Endodermal cell (in vitro differentiated cells): ENCODE measurements around the gene IRF2BP1. TPM values are rescaled to one million over a fixed set of nuclear protein-coding genes. Genes with fewer than 3 reads are reported as not detected.

Experiments
- DNase-seq: peaks from one replicate; pipeline ENCODE4 v3.0.0-alpha.2; 2017
- H3K27ac ChIP-seq: 2 replicates; pipeline ENCODE4 v1.5.1; 2013; ENCODE audit warnings: mild to moderate bottlenecking, low read depth, low read length, moderate library complexity
- H3K27me3 ChIP-seq: 2 replicates; pipeline ENCODE4 v1.6.1; 2013; ENCODE audit warnings: mild to moderate bottlenecking, low read length, moderate library complexity; ENCODE audit not compliant: insufficient read depth, control insufficient read depth, poor library complexity, severe bottlenecking
- H3K36me3 ChIP-seq: 2 replicates; pipeline ENCODE4 v1.7.0; 2013; ENCODE audit warnings: mild to moderate bottlenecking, low read length, moderate library complexity; ENCODE audit not compliant: control insufficient read depth, insufficient read depth
- H3K4me1 ChIP-seq: one replicate; pipeline ENCODE4 v1.7.0; 2013; ENCODE audit warnings: low read length; ENCODE audit not compliant: control insufficient read depth, insufficient read depth
- H3K4me3 ChIP-seq: 2 replicates; pipeline ENCODE4 v1.5.1; 2013; ENCODE audit warnings: mild to moderate bottlenecking, low read length, moderate library complexity
- H3K9ac ChIP-seq: 2 replicates; pipeline ENCODE4 v1.6.1; 2013; ENCODE audit warnings: mild to moderate bottlenecking, low read length, moderate library complexity; ENCODE audit not compliant: poor library complexity, severe bottlenecking; ENCODE audit errors: extremely low read depth
- H3K9me3 ChIP-seq: 2 replicates; pipeline ENCODE4 v1.6.1; 2013; ENCODE audit warnings: mild to moderate bottlenecking, low read length, moderate library complexity; ENCODE audit not compliant: control insufficient read depth
- H3K27ac Mint-ChIP-seq: 2 replicates; pipeline ENCODE4 v1.8.0; 2020; ENCODE audit warnings: mixed read lengths
- H3K27me3 Mint-ChIP-seq: 2 replicates; pipeline ENCODE4 v1.8.0; 2021; ENCODE audit warnings: mild to moderate bottlenecking, mixed read lengths; ENCODE audit not compliant: insufficient read depth
- H3K36me3 Mint-ChIP-seq: 2 replicates; pipeline ENCODE4 v1.8.0; 2020; ENCODE audit warnings: low read depth, mixed read lengths
- H3K4me1 Mint-ChIP-seq: 2 replicates; pipeline ENCODE4 v1.8.0; 2020; ENCODE audit warnings: mixed read lengths
- H3K4me3 Mint-ChIP-seq: 2 replicates; pipeline ENCODE4 v1.8.0; 2020; ENCODE audit warnings: mild to moderate bottlenecking, moderate library complexity, mixed read lengths
- H3K9me3 Mint-ChIP-seq: 2 replicates; pipeline ENCODE4 v1.8.0; 2020; ENCODE audit warnings: mild to moderate bottlenecking, mixed read lengths
- CTCF ChIP-seq: fragments of 200-600 bp; sonication (generic); conservative IDR thresholded peaks from 2 replicates; pipeline ENCODE4 v1.5.0; 2021; ENCODE audit warnings: antibody characterized with exemption, mild to moderate bottlenecking
- WGBS, 2 experiments: methylation state at CpG; one replicate each; pipeline versions ENCODE4 v1.1.5 to v1.1.7; 2013; ENCODE audit warnings: missing lambda C conversion rate in 2 of 2, mixed read lengths in 1 of 2; ENCODE audit not compliant: insufficient coverage in 1 of 2, insufficient read length in 1 of 2; 5-methylcytosine and 5-hydroxymethylcytosine counted together
- total RNA-seq, 2 donors: library from RNA; stranded (reverse); fragmentation: NEBNext Ultra II Directional in 1 of 2; extraction: Animal tissue kit (Norgen Biotek cat#: 25700) in 1 of 2; gene quantifications; 2 replicates in 1 of 2; 3 replicates in 1 of 2; pipeline ENCODE4 v1.2.1, GENCODE V29; 2021

The IRF2BP1 gene
- total RNA-seq, 2 donors from 2014 or later, result 23.8 to 30.3 TPM

GRCh38 chr19:45933759-45934158 is 47.8 kb upstream of the IRF2BP1 start:
- no peak for DNase-seq
- Mint-ChIP-seq H3K27ac (no peak overlapping the region), H3K9me3 (no peaks in the 10 kb centered on the region), H3K27me3 (peaks cover 84% of the 10 kb centered on the region), H3K4me3 (no peak overlapping the region), H3K4me1 (no peaks in the 10 kb centered on the region), H3K36me3 (no peaks in the 10 kb centered on the region)
- no peaks in the 10 kb centered on the region for H3K4me1 ChIP-seq
- no peak overlapping the region for H3K4me3 ChIP-seq
- no peak for TF ChIP-seq CTCF
- H3K27ac ChIP-seq, result no peak overlapping the region
- H3K9ac ChIP-seq, result no peak overlapping the region
- peaks cover 18% of the 10 kb centered on the region for H3K27me3 ChIP-seq
- 73 to 80% methylated on average over 3 to 9 of the region's 9 CpGs for WGBS, 2 experiments
- H3K36me3 ChIP-seq, result no peaks in the 10 kb centered on the region
- no peaks in the 10 kb centered on the region for H3K9me3 ChIP-seq

- Histone ChIP-seq H3K9me3 (no peaks in the 10 kb centered on the region), H3K27ac (no peak overlapping the region), H3K4me1 (no peaks in the 10 kb centered on the region), H3K36me3 (no peaks in the 10 kb centered on the region), H3K4me3 (no peak overlapping the region), H3K27me3 (peaks cover 18% of the 10 kb centered on the region), H3K9ac (no peak overlapping the region)
- H3K4me3 Mint-ChIP-seq, result no peak overlapping the region
- H3K9me3 Mint-ChIP-seq, result no peaks in the 10 kb centered on the region
- H3K36me3 Mint-ChIP-seq, result no peaks in the 10 kb centered on the region
- H3K27me3 Mint-ChIP-seq, result peaks cover 75% of the 10 kb centered on the region
- H3K4me1 Mint-ChIP-seq, result peaks cover 1% of the 10 kb centered on the region
- no peak for DNase-seq
- WGBS, 2 experiments, result 80 to 86% methylated on average over 3 of the region's 3 CpGs
- peak; percentile 12 for TF ChIP-seq CTCF
- no peak overlapping the region for H3K27ac Mint-ChIP-seq
Measured at GRCh38 chr19:45931055-45931454, 45.1 kb upstream of the IRF2BP1 start.

- TF ChIP-seq CTCF, result no peak
- H3K9me3 Mint-ChIP-seq, result no peaks in the 10 kb centered on the region
- Histone ChIP-seq H3K27ac (no peak overlapping the region), H3K27me3 (peaks cover 18% of the 10 kb centered on the region), H3K4me3 (no peak overlapping the region), H3K9me3 (no peaks in the 10 kb centered on the region), H3K36me3 (no peaks in the 10 kb centered on the region), H3K4me1 (no peaks in the 10 kb centered on the region), H3K9ac (no peak overlapping the region)
- H3K27ac Mint-ChIP-seq, result no peak overlapping the region
- peaks cover 1% of the 10 kb centered on the region for H3K4me1 Mint-ChIP-seq
- no peak overlapping the region for H3K4me3 Mint-ChIP-seq
- no peaks in the 10 kb centered on the region for H3K36me3 Mint-ChIP-seq
- no peak for DNase-seq
- H3K27me3 Mint-ChIP-seq, result peaks cover 65% of the 10 kb centered on the region
- 85 to 90% methylated on average over 2 of the region's 2 CpGs for WGBS, 2 experiments
Measured at GRCh38 chr19:45929247-45929646, 43.3 kb upstream of the IRF2BP1 start.
